IMR-90 (cell line): ENCODE data around the gene MAPK13.

Experiments
- CHD1 ChIP-seq: IDR thresholded peaks from 2 replicates; pipeline ENCODE4 v1.6.1; 2012; ENCODE audit warnings: low read depth, low read length, improper control_type of control experiment
- MAZ ChIP-seq: IDR thresholded peaks from 2 replicates; pipeline ENCODE4 v1.6.1; 2012; ENCODE audit warnings: low read depth, mild to moderate bottlenecking, low read length, improper control_type of control experiment, moderate library complexity, borderline replicate concordance
- POLR2A ChIP-seq: IDR thresholded peaks from 2 replicates; pipeline ENCODE4 v1.6.1; 2012; ENCODE audit warnings: mild to moderate bottlenecking, low read depth, low read length
- RFX5 ChIP-seq: IDR thresholded peaks from 2 replicates; pipeline ENCODE4 v1.8.0; 2012; ENCODE audit warnings: low read depth, mild to moderate bottlenecking, low read length, moderate library complexity
- TF ChIP-seq, protein P1 (sequence below): conservative IDR thresholded peaks from 2 replicates; pipeline ENCODE4 v1.5.1; 2012; ENCODE audit warnings: mild to moderate bottlenecking, low read depth, low read length, improper control_type of control experiment
- TF ChIP-seq, protein P2 (sequence below): fragments of 150-350 bp; IDR thresholded peaks from 2 replicates; pipeline ENCODE4 v1.6.1; 2016; ENCODE audit warnings: low read depth, mild to moderate bottlenecking, low read length, moderate library complexity, borderline replicate concordance

DNA sequence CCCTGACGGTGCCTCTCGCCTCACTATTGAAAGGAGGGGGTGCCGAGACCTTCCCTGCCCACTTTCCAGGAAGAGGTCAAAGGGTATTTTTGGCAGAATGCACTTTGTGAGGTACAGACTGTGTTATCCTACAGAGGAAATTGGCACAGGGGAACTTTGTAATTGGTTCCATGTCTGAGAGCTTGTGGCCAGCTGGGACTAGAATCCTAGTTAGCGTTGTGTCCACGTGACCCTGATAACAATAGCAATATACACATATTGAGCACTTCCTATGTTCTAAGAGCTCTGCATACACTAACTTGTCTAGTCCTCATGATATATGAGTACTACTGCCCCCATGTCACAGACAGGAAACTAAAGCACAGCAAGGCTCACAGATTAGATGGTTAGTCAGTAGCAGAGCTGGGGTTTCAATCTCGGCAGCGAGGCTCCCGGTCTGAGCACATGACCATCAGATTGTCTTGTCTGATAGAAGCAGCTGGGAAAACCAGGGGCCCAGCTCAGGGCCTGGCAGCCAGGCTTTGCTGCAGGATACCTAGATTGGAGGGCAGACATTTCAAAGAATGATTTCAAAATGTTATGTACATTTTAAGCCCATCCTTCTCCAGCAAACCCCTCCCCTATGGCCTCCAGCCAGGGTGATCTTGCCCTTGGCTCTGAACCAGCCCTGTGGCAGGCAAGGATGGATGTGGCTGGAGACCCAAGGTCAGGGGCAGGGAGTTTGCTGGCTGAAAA lies 1.4 kb downstream of the MAPK13 start:
- TF ChIP-seq, protein P1, sequence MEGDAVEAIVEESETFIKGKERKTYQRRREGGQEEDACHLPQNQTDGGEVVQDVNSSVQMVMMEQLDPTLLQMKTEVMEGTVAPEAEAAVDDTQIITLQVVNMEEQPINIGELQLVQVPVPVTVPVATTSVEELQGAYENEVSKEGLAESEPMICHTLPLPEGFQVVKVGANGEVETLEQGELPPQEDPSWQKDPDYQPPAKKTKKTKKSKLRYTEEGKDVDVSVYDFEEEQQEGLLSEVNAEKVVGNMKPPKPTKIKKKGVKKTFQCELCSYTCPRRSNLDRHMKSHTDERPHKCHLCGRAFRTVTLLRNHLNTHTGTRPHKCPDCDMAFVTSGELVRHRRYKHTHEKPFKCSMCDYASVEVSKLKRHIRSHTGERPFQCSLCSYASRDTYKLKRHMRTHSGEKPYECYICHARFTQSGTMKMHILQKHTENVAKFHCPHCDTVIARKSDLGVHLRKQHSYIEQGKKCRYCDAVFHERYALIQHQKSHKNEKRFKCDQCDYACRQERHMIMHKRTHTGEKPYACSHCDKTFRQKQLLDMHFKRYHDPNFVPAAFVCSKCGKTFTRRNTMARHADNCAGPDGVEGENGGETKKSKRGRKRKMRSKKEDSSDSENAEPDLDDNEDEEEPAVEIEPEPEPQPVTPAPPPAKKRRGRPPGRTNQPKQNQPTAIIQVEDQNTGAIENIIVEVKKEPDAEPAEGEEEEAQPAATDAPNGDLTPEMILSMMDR, result no peak
- TF ChIP-seq, protein P2, sequence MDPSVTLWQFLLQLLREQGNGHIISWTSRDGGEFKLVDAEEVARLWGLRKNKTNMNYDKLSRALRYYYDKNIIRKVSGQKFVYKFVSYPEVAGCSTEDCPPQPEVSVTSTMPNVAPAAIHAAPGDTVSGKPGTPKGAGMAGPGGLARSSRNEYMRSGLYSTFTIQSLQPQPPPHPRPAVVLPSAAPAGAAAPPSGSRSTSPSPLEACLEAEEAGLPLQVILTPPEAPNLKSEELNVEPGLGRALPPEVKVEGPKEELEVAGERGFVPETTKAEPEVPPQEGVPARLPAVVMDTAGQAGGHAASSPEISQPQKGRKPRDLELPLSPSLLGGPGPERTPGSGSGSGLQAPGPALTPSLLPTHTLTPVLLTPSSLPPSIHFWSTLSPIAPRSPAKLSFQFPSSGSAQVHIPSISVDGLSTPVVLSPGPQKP, result no peak
- TF ChIP-seq POLR2A (no peak), CHD1 (no peak), MAZ (no peak), RFX5 (no peak)
